EL (cell line): ENCODE measurements around the gene COL27A1.

ENCODE experiments used
- DNase-seq: peaks from one replicate; pipeline ENCODE4 v3.0.0-alpha.2; 2016

Gene COL27A1

GRCh38 chr9:114169029-114169951, 14.0 kb downstream of the COL27A1 start:
- DNase-seq: peak; percentile 82

GRCh38 chr9:114169952-114170770, 14.8 kb downstream of the COL27A1 start:
- DNase-seq: no peak

DNA sequence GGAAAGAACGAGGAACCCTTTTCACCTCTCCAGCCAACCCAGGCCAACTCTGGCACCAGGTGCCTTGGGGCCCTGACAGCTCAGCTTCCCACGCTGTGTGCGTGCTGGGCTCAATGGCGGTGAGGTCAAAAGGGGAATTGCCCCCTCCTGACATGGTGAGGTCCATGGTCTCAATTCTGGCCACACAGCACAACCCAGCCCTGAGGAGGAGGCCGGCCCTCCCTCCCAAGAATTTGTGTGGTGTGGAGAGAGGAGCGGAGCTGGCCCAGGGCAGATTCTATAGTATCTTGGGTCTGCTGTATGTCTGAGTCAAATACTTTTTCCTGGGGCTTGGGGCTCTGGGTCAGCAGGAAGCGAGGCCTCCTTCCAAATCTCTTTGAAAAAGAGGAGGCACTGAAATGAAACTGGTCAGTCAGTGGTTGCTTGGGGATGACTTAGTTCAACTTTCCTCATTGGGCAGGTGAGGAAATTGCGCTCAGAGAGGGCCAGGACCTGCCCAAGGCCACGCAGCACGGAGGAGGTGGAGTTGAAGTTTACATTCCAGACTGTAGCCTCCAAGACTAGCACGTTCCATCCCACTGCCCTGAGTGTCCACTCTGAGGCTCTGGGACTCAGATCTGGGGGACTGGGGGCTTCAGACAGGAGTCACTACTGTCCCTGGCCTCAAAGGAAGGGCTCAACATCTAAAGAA, 15.6 kb downstream of the COL27A1 start:
- no peak for DNase-seq

GRCh38 chr9:114171500-114171899, 16.2 kb downstream of the COL27A1 start:
- no peak for DNase-seq

DNA sequence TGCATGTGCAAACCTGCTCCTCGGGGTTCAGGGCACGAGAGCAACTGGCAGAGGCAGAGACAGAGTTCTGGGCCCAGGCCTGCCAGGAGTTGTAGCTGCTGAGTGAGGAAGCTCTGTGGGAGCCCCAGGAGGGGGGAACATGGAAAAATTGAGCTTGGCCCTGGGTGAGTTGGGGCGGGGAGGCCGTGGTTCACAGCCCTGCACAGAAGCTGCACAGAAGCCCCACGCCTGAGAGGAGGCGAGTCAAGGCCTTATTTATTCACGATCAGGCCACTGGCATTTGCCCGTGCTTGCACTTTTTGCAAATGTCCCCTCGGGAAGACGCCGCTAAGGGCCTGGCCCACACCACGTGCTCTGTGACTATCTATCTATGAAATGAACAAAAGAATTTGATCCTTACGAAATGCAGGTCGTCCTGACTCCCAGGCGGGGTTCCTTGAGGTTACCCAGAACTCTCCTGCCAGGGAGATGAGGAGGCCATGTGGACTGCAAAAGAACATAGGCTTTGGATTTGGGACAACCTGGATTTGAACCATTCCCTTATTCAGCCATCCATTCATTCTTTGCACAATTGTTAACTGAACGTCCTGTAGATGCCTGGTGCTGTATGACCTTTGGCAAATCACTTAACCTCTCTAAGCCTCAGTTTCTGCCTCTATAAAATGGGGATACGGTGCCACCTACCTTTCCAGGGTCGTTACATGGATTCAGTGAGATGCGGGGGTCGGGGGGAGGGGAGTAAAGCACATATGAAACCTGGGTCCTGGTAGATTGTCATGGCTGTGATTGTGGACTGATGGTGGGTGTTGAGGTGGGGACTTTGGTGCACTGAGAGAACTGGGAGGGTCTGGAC, 17.9 kb downstream of the COL27A1 start:
- DNase-seq: peak; percentile 78

GRCh38 chr9:114174557-114174875, 19.2 kb downstream of the COL27A1 start:
- DNase-seq: no peak

DNA sequence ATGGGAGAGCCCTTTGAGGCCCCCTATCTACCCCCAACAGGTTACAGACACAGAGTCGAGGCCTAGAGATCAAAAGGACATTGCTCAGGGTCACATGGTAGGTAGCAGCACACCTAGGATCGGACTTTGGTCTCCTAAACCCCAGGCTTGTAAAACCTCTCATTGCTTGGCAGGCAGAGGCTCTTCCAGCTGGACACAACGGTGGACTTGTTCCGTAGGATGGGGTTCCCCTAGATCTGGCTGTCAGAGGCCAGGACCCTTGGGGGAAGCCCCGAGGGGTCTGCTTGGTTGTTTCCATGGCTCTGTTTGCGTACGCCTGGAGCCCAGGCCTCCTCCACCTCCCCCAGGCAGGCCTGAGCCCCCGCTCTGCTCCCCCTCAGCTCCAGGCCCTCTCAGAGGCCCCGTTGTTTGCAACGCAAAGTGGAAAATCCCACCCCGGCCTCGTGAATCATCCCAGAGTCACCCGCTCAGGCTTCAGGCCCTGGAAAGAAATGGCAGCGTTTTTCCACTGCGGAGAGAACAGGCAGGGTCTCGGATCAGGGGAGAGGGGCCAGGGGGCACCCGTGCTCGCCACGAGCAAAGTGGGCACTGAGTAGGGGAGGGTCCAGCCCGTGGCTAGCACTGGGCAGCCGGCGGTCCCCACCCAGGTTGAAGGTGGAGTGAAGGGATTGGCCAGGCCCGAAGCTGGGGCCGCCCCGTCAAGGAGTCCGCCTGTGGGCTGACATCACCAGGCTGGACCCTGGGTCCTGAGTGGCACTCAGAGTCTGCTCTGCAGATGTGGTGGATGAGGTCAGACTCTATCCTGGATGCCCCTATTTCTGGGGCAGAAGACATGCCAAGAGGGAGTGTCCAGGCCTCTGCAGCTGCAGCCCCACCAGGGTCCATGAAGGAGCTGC, 19.8 kb downstream of the COL27A1 start:
- DNase-seq: peak; percentile 85

GRCh38 chr9:114176624-114177291, 21.4 kb downstream of the COL27A1 start:
- peak; percentile 16 for DNase-seq

DNA sequence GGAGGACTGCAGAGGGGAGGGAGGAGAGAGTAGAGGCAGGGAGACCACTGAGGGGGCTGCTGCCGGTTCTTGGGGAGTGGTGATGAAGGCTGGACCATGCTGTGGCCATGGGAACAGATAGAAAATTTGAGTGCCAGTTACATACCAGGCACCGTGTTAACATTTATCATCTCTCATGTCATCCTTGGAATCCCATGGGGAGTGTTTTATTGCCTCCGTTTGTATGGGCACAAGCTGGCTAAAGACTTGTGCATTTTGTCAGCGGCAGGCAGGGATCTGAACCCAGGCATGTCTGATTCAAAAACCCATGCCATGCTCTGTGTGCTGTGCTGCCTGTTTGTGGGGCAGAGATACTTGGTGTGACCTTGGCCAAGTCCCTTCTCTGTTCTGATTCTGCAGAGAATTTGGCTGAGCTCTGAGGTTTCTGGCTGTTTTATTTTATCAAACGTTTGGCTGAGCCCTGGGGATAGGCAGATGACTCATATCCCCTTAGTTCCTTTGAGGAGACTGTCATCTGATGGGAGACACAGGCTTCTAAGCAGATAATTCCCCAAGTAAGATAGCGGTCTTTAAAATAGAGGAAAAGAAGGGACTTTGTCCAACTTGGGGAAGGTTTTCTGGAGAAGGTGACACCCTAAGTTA, 22.2 kb downstream of the COL27A1 start:
- DNase-seq: peak; percentile 85

- DNase-seq: no peak
Measured at GRCh38 chr9:114178076-114178475, 22.7 kb downstream of the COL27A1 start.

DNA sequence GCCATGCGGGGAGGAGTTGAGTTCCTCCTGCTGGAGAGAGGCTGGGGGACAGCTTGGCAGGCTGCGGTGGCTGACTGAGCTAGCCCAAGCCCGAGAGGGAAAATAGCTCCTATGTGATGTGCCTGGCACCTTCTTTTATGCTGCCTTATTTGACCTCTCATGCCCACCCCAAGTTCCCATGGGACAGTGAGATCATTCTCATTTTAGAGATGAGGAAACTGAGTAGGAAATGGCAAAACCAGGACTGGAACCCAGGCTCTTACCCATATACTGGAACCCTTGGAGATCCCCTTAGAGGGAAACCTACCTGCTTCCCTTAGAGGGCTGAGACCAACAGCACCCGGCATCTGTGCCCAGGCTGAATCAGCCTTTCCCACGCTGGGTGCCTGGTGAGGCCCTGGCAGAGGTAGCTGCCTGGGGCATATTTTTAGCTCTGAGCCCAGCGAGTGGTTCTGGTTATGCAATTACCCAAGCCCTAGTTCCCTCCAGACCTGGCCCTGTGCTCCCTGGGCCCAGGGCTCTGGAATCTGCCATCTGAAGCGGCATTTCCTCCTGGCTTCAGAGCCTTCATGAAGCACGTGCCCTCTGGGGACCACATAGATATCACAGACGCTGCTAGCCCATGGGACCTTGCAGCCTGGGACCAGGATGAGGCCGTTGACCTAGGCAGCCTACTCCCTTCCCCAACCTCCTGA, 23.6 kb downstream of the COL27A1 start:
- peak; percentile 21 for DNase-seq

DNA sequence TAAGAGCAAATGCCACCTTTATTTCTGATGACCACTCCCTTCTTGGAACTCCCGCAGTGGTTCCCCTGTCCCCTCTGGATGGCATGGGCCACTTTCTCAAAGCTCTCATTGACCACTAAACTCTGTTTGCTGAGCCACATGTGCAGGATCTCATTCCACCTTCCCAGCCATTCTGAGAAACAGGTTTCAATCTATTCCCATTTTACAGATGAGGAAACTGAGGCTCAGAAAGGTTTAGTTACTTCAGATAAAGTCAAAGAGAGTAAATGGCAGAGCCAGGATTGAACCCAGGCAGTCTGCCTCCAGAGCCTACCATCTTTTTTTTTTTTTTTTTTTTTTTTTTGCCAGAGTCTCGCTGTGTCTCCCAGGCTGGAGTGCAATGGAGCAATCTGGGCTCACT, 24.2 kb downstream of the COL27A1 start:
- no peak for DNase-seq

GRCh38 chr9:114180696-114181606, 25.6 kb downstream of the COL27A1 start:
- DNase-seq: peak; percentile 52

DNA sequence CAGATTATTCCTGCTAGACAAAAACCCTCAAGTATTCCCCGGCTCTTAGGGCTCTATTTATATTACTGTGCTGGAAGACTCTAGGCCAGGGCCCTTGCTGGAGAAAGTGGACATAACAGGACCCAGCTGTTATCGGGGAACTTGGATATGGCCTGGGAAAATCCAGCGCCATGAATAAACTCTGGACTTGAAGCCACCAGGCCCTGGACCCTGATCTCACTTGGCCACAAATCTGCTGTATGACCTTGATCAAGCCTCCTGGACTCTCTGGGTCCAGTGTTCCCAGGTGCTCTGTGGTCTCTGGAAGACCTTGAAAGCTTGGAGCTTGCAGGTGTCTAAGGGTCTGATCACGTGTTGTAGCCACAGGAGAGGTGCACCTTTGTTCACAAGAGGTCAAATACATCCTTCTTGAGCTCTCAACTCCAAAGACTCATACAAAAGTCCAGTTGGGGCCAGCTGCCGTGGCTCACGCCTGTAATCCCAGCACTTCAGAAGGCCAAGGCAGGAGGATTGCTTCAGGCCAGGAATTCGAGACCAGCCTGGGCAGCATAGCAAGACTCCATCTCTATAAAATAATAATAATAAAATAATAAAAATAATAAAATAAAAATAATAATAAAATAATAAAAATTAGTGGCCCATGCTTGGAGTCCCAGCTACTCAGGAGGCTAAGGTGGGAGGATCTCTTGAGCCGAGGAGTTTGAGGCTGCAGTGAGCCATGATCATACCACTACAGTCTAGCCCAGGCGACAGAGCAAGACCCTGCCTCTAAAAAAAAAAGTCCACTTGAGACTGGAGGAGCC, 26.5 kb downstream of the COL27A1 start:
- no peak for DNase-seq

GRCh38 chr9:114183006-114183405, 27.7 kb downstream of the COL27A1 start:
- no peak for DNase-seq

DNA sequence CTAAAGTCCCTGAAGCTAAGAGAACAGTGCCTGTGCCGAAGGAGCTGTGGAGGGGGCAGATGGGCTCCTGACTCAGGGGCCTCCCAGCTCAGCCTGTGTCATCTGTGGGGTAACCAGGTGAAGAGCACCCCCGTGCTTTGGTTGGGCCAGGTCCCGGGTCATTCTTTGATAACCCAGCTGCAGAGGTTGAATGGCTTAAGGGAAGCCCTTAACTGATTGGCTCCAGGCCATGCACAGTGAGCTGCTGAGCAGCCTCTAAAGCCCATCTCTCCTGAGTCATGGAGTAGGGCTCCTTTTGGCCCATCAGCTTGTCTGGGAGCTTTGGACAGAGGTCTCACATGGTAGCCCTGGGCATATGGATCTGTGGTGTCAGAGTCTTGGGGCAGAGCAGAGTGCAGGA, 28.7 kb downstream of the COL27A1 start:
- peak; percentile 54 for DNase-seq

DNA sequence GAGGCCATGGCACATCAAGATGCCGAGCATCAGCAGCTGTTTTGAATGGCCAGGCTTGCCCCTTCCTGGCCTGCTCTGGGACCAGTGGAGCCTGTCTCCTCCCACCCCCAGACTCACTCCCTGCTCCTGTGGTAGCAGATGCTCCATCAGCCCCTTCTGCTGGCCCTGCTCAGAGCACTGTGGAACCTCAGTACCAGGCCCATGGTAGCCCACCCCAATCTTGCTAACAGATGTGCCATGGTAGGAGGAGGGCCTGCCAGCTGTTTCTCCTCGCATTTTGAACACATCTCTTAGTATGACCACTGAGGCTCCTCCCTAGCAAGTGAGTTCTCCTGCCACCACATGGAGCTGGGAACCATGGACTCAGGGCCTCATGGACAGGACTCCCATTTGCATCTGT, 29.5 kb downstream of the COL27A1 start:
- no peak for DNase-seq
